HepG2 (cell line): ENCODE measurements around the gene NPTX2. TPM values are rescaled to one million over a fixed set of nuclear protein-coding genes. Genes with fewer than 3 reads are reported as not detected.

ENCODE experiments used
- ATAC-seq: fragments of 200-7000 bp; cut with Tn5 transposase; 3 replicates; pipeline ENCODE4 v1.9.1; 2020; ENCODE audit warnings: mild to moderate bottlenecking, moderate library complexity
- BruUV-seq: library from RNA; stranded (reverse); fragments of 400-500 nt; replicated peaks from 2 replicates; lab custom pipeline; 2021; lab: Mats Ljungman, UMichigan
- CTCF ChIA-PET: fragments of 300-600 bp; formaldehyde crosslinking; extraction: SDS; loops from one replicate; lab custom pipeline; 2021; ENCODE audit warnings: low total read pairs, inconsistent platforms, low intra/inter-chr PET ratio; lab: Yijun Ruan, JAX
- POLR2A ChIA-PET: fragments of 350-600 bp; sonication (Branson Sonifier 250); formaldehyde crosslinking; loops from one replicate; lab custom pipeline; 2020; ENCODE audit warnings: antibody characterized with exemption, inconsistent platforms; lab: Yijun Ruan, JAX
- DNase-seq: peaks from one replicate; pipeline ENCODE4 v3.0.0-alpha.2; 2015; ENCODE audit warnings: low spot score
- FAIRE-seq: peaks from 3 replicates; lab custom pipeline; 2011; peaks lifted over from hg19 to GRCh38; lab: Jason Lieb, UNC
- H2AFZ ChIP-seq: one replicate; pipeline ENCODE4 v1.6.1; 2011; ENCODE audit warnings: low read length, inconsistent platforms
- H3K27ac ChIP-seq: fragments of 300-600 bp; 3 replicates; pipeline ENCODE4 v1.8.0; 2011; ENCODE audit warnings: mixed run types, mild to moderate bottlenecking, mixed read lengths, low read length, inconsistent platforms; ENCODE audit not compliant: insufficient read depth; ENCODE audit errors: extremely low read length
- H3K27me3 ChIP-seq, 2 experiments: fragments of 200-600 bp in 1 of 2; 2 replicates in 1 of 2; 3 replicates in 1 of 2; pipeline versions ENCODE4 v1.6.0 to v1.8.0; 2011; ENCODE audit warnings: low read length in 2 of 2, mild to moderate bottlenecking in 2 of 2, moderate library complexity in 2 of 2, inconsistent platforms in 1 of 2; ENCODE audit not compliant: insufficient read depth in 2 of 2, control insufficient read depth in 1 of 2
- H3K36me3 ChIP-seq, 2 experiments: fragments of 200-600 bp in 1 of 2; replicated peaks in 1 of 2; 2 replicates in 1 of 2; 3 replicates in 1 of 2; pipeline versions ENCODE4 v1.5.1 to v1.8.0; 2011; ENCODE audit warnings: low read length in 2 of 2, inconsistent platforms in 1 of 2; ENCODE audit not compliant: insufficient read depth in 2 of 2, control insufficient read depth in 1 of 2
- H3K4me1 ChIP-seq: 2 replicates; pipeline ENCODE4 v1.5.1; 2012; ENCODE audit warnings: low read length, inconsistent platforms; ENCODE audit not compliant: insufficient read depth
- H3K4me2 ChIP-seq: 2 replicates; pipeline ENCODE4 v1.6.0; 2011; ENCODE audit warnings: low read depth, low read length, inconsistent platforms
- H3K4me3 ChIP-seq, 3 experiments: fragments of 200-600 bp in 1 of 3; sonication (generic), shearing (Covaris generic) in 1 of 3; replicated peaks in 1 of 3; 2 replicates each; pipeline ENCODE4 v1.5.1; 2011 to 2016; ENCODE audit warnings: low read length in 3 of 3, inconsistent platforms in 2 of 3, low read depth in 2 of 3, mild to moderate bottlenecking in 2 of 3, control low read depth in 1 of 3, mixed read lengths in 1 of 3; ENCODE audit not compliant: insufficient read depth in 1 of 3
- H3K79me2 ChIP-seq: one replicate; pipeline ENCODE4 v1.6.1; 2011; ENCODE audit warnings: low read length, inconsistent platforms; ENCODE audit not compliant: insufficient read depth
- H3K9ac ChIP-seq: 2 replicates; pipeline ENCODE4 v1.6.0; 2011; ENCODE audit warnings: mild to moderate bottlenecking, low read depth, low read length, inconsistent platforms; ENCODE audit not compliant: insufficient read depth
- H3K9me3 ChIP-seq: 2 replicates; pipeline ENCODE4 v1.5.1; 2012; ENCODE audit warnings: mild to moderate bottlenecking, low read length
- H4K20me1 ChIP-seq: 2 replicates; pipeline ENCODE4 v1.6.0; 2011; ENCODE audit warnings: inconsistent platforms, mild to moderate bottlenecking, low read length, moderate library complexity; ENCODE audit not compliant: insufficient read depth
- HNF1B ChIP-seq: sonication (generic); formaldehyde crosslinking; IDR thresholded peaks from 2 replicates; pipeline ENCODE4 v1.5.1; 2020; ENCODE audit warnings: mild to moderate bottlenecking, moderate library complexity, missing genetic modification reagents
- MBNL3 ChIP-seq: fragments of 250-450 bp; sonication (Bioruptor Pico); conservative IDR thresholded peaks from 2 replicates; pipeline ENCODE4 v1.8.0; 2022; ENCODE audit warnings: mild to moderate bottlenecking, inconsistent platforms
- NCOA2 ChIP-seq: sonication (generic); formaldehyde crosslinking; IDR thresholded peaks from 2 replicates; pipeline ENCODE4 v1.8.0; 2022; ENCODE audit warnings: inconsistent platforms
- PLSCR1 ChIP-seq: sonication (generic); formaldehyde crosslinking; IDR thresholded peaks from 2 replicates; pipeline ENCODE4 v1.5.0; 2020; ENCODE audit warnings: missing genetic modification reagents, mild to moderate bottlenecking, borderline replicate concordance
- RBM22 ChIP-seq: fragments of 200-400 bp; formaldehyde crosslinking; optimal IDR thresholded peaks from 2 replicates; pipeline ENCODE3; 2017; ENCODE audit warnings: mild to moderate bottlenecking, low read length, moderate library complexity
- RFXAP ChIP-seq: sonication (generic); formaldehyde crosslinking; IDR thresholded peaks from 2 replicates; pipeline ENCODE4 v1.4.0; 2020; ENCODE audit warnings: missing genetic modification reagents, borderline replicate concordance
- SPEN ChIP-seq: sonication (generic); formaldehyde crosslinking; IDR thresholded peaks from 2 replicates; pipeline ENCODE4 v1.5.1; 2020; ENCODE audit warnings: low read depth, mild to moderate bottlenecking, missing genetic modification reagents
- SRSF4 ChIP-seq: fragments of 200-400 bp; formaldehyde crosslinking; IDR thresholded peaks from one replicate; pipeline ENCODE4 v1.6.1; 2018; ENCODE audit warnings: mild to moderate bottlenecking, low read depth, low read length, moderate library complexity; ENCODE audit not compliant: poor library complexity, severe bottlenecking
- ZNF280D ChIP-seq: sonication (generic); formaldehyde crosslinking; IDR thresholded peaks from 2 replicates; pipeline ENCODE4 v1.5.1; 2020; ENCODE audit warnings: mild to moderate bottlenecking, missing genetic modification reagents
- ZSCAN21 ChIP-seq: sonication (generic); formaldehyde crosslinking; IDR thresholded peaks from 2 replicates; pipeline ENCODE4 v1.8.0; 2022; ENCODE audit warnings: mild to moderate bottlenecking, missing genetic modification reagents, moderate library complexity, borderline replicate concordance
- WGBS: methylation state at CpG from one replicate; pipeline ENCODE4 v1.1.6; 2017; ENCODE audit warnings: low lambda C conversion rate; 5-methylcytosine and 5-hydroxymethylcytosine counted together
- in situ Hi-C: cut with HindIII; loops from 2 replicates; pipeline ENCODE4 v1.10.0; 2017; ENCODE audit warnings: low pct_unique_long_range_greater_than_20kb; ENCODE audit not compliant: extremely low pct_ligation_motif_present
- intact Hi-C: fragments of 100-400 bp; cut with micrococcal nuclease; formaldehyde crosslinking; loops from one replicate; pipeline ENCODE4 v1.10.0; 2022; ENCODE audit not compliant: unreplicated experiment
- polyA plus RNA-seq, 8 experiments: library from polyadenylated mRNA; depleted of rRNA in 3 of 8; stranded (reverse) in 7 of 8; unstranded in 1 of 8; fragments of >200 nt; fragmentation: Illumina TruSeq in 4 of 8; extraction: Trizol in 4 of 8; gene quantifications; 2 replicates each; pipeline versions ENCODE4 v1.2.1 to v1.2.3, GENCODE V29; 2011 to 2016; ENCODE audit warnings: low read depth in 4 of 8, missing spikeins in 1 of 8, mixed read lengths in 1 of 8; ENCODE audit not compliant: insufficient read depth in 1 of 8
- total RNA-seq, 5 experiments: library from RNA; depleted of rRNA; stranded (reverse); fragments of >200 nt; fragmentation: Illumina TruSeq; extraction: Trizol; gene quantifications; 2 replicates each; pipeline ENCODE4 v1.2.3, GENCODE V29; 2016; ENCODE audit warnings: low read depth in 1 of 5
- TF ChIP-seq, protein P1 (sequence below): IDR thresholded peaks from 2 replicates; pipeline ENCODE4 v1.6.1; 2016

The NPTX2 gene
- total and polyA plus RNA-seq, 2 of the 13 experiments (the other 11 are each of a cell fraction or from before 2014, with no cell fraction given), result not detected

DNA sequence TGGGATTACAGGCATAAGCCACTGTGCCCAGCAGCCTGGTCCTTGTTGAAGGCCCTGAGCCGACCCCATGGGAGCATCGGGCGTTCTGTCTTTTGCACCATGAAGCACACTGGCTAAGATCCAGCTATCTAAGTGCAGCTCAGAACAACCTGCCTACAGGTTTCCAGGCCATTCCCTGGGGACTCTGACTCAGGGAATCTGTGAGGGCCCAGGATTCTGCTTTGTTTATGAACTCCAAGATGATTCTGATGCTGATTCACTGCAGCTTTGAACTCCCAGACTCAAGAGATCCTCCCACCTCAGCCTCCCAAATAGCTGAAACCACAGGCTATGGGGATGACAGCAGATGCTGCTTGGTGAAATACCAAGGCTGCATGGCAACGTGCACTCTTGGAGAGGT lies 30.2 kb downstream of the NPTX2 start:
- no TSS peak for BruUV-seq
- no peaks in the 10 kb centered on the region for H3K9me3 ChIP-seq
- WGBS, result no CpG with 5 or more reads among the region's 4 CpGs
- H4K20me1 ChIP-seq, result no peaks in the 10 kb centered on the region
- no peak overlapping the region for H3K9ac ChIP-seq
- ChIA-PET CTCF (no interaction called here), POLR2A (no interaction called here)
- ATAC-seq, result no peak
- no peaks in the 10 kb centered on the region for H3K36me3 ChIP-seq
- peaks cover 0 to 5% of the 10 kb centered on the region in 2 experiments; a peak in 1 of 5 replicates for H3K27me3 ChIP-seq
- no peak overlapping the region for H3K4me3 ChIP-seq
- no peak overlapping the region for H3K27ac ChIP-seq
- DNase-seq, result no peak
- TF ChIP-seq ZSCAN21 (CRISPR knock-in tag) (no peak), MBNL3 (CRISPR knock-in tag) (no peak), HNF1B (CRISPR knock-in tag) (no peak), ZNF280D (CRISPR knock-in tag) (no peak), PLSCR1 (CRISPR knock-in tag) (no peak), SPEN (CRISPR knock-in tag) (no peak), NCOA2 (no peak), RBM22 (no peak), RFXAP (CRISPR knock-in tag) (no peak), SRSF4 (no peak)
- TF ChIP-seq, protein P1, sequence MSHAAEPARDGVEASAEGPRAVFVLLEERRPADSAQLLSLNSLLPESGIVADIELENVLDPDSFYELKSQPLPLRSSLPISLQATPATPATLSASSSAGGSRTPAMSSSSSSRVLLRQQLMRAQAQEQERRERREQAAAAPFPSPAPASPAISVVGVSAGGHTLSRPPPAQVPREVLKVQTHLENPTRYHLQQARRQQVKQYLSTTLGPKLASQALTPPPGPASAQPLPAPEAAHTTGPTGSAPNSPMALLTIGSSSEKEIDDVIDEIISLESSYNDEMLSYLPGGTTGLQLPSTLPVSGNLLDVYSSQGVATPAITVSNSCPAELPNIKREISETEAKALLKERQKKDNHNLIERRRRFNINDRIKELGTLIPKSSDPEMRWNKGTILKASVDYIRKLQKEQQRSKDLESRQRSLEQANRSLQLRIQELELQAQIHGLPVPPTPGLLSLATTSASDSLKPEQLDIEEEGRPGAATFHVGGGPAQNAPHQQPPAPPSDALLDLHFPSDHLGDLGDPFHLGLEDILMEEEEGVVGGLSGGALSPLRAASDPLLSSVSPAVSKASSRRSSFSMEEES (CRISPR knock-in tag), result no peak
- intact Hi-C loops (no loop called here), in situ Hi-C loops (no loop called here)
- no peak overlapping the region for H3K4me2 ChIP-seq
- no peaks in the 10 kb centered on the region for H3K4me1 ChIP-seq
- H2AFZ ChIP-seq, result no peak overlapping the region
- H3K79me2 ChIP-seq, result no peaks in the 10 kb centered on the region
- no peak for FAIRE-seq
